GM21526 (cell line): ENCODE measurements around the gene METTL15.
"Not testable (repeated sequence)": the region's sequence is repeated elsewhere in the genome, so short reads cannot be mapped to it uniquely, and the experiment has no call there.

Experiments
- ATAC-seq: cut with Tn5 transposase; IDR thresholded peaks from one replicate; pipeline ENCODE4 v1.9.1; 2021; ENCODE audit warnings: moderate library complexity; ENCODE audit not compliant: unreplicated experiment, low FRiP score

Gene METTL15

GRCh38 chr11:28272247-28272646, 164.1 kb downstream of the METTL15 start:
- ATAC-seq: not testable (repeated sequence)

GRCh38 chr11:28274216-28274615, 166.0 kb downstream of the METTL15 start:
- no peak for ATAC-seq

- no peak for ATAC-seq
Measured at GRCh38 chr11:28284196-28284595, 176.0 kb downstream of the METTL15 start.

- no peak for ATAC-seq
Measured at GRCh38 chr11:28289444-28289843, 181.3 kb downstream of the METTL15 start.

- ATAC-seq: not testable (repeated sequence)
Measured at GRCh38 chr11:28290995-28291394, 182.8 kb downstream of the METTL15 start.

GRCh38 chr11:28296426-28296825, 188.2 kb downstream of the METTL15 start:
- ATAC-seq: peak; percentile 97

GRCh38 chr11:28298209-28298608, 190.0 kb downstream of the METTL15 start:
- ATAC-seq: no peak

- ATAC-seq: no peak
Measured at GRCh38 chr11:28303477-28304191, 195.4 kb downstream of the METTL15 start.

- no peak for ATAC-seq
Measured at GRCh38 chr11:28315440-28315839, 207.3 kb downstream of the METTL15 start.

- ATAC-seq: no peak
Measured at GRCh38 chr11:28318871-28319270, 210.7 kb downstream of the METTL15 start.

GRCh38 chr11:28323621-28324020, 215.4 kb downstream of the METTL15 start:
- ATAC-seq: no peak

- not testable (repeated sequence) for ATAC-seq
Measured at GRCh38 chr11:28332393-28332792, 224.2 kb downstream of the METTL15 start.

- no peak for ATAC-seq
Measured at GRCh38 chr11:28337701-28338100, 229.5 kb downstream of the METTL15 start.

GRCh38 chr11:28338371-28338770, 230.2 kb downstream of the METTL15 start:
- ATAC-seq: no peak

GRCh38 chr11:28339488-28339887, 231.3 kb downstream of the METTL15 start:
- ATAC-seq: no peak

- ATAC-seq: no peak
Measured at GRCh38 chr11:28342716-28343115, 234.5 kb downstream of the METTL15 start.

GRCh38 chr11:28343304-28344233, 235.4 kb downstream of the METTL15 start:
- no peak for ATAC-seq

- ATAC-seq: no peak
Measured at GRCh38 chr11:28346209-28346608, 238.0 kb downstream of the METTL15 start.

- no peak for ATAC-seq
Measured at GRCh38 chr11:28346721-28347120, 238.5 kb downstream of the METTL15 start.

GRCh38 chr11:28347371-28347770, 239.2 kb downstream of the METTL15 start:
- ATAC-seq: no peak

- no peak for ATAC-seq
Measured at GRCh38 chr11:28350216-28350615, 242.0 kb downstream of the METTL15 start.

GRCh38 chr11:28353991-28354390, 245.8 kb downstream of the METTL15 start:
- no peak for ATAC-seq
